GM21526 (cell line): Measurements from ENCODE around the gene MBD4.
"Not testable (repeated sequence)": the region's sequence is repeated elsewhere in the genome, so short reads cannot be mapped to it uniquely, and the experiment has no call there.

Experiments
- ATAC-seq: cut with Tn5 transposase; IDR thresholded peaks from one replicate; pipeline ENCODE4 v1.9.1; 2021; ENCODE audit warnings: moderate library complexity; ENCODE audit not compliant: unreplicated experiment, low FRiP score

MBD4 gene

GRCh38 chr3:129387487-129387886 lies 52.3 kb downstream of the MBD4 start:
- no peak for ATAC-seq

GRCh38 chr3:129386984-129387383 lies 52.8 kb downstream of the MBD4 start:
- ATAC-seq, result no peak

GRCh38 chr3:129385507-129385906 lies 54.2 kb downstream of the MBD4 start:
- ATAC-seq, result not testable (repeated sequence)

GRCh38 chr3:129384594-129385323 lies 55.0 kb downstream of the MBD4 start:
- ATAC-seq, result no peak

GRCh38 chr3:129384103-129384502 lies 55.6 kb downstream of the MBD4 start:
- ATAC-seq, result not testable (repeated sequence)

GRCh38 chr3:129383292-129383860 lies 56.4 kb downstream of the MBD4 start:
- peak; percentile 60 for ATAC-seq

GRCh38 chr3:129382366-129382765 lies 57.4 kb downstream of the MBD4 start:
- no peak for ATAC-seq
